WTC11 (cell line): ENCODE results near the gene KAZN. TPM values are rescaled to one million over a fixed set of nuclear protein-coding genes. Genes with fewer than 3 reads are reported as not detected.

Source experiments
- ATAC-seq: fragments of 200-7000 bp; cut with Tn5 transposase; 2 replicates; pipeline ENCODE4 v1.10.0; 2021; ENCODE audit warnings: mild to moderate bottlenecking, moderate library complexity
- CTCF ChIA-PET: fragments of 300-600 bp; sonication (Branson Sonifier 250); formaldehyde crosslinking; loops from one replicate; lab custom pipeline; 2021; ENCODE audit warnings: antibody characterized with exemption; lab: Charles Lee
- POLR2A ChIA-PET: fragments of 350-600 bp; sonication (Branson Sonifier 250); formaldehyde crosslinking; loops from one replicate; lab custom pipeline; 2021; ENCODE audit warnings: antibody characterized with exemption; lab: Charles Lee
- DNase-seq: peaks from one replicate; pipeline ENCODE4 v3.0.0; 2021; ENCODE audit warnings: low spot score
- H3K27ac Mint-ChIP-seq: 2 replicates; pipeline ENCODE4 v1.8.0; 2021; ENCODE audit warnings: mixed read lengths
- H3K27me3 Mint-ChIP-seq: 2 replicates; pipeline ENCODE4 v1.8.0; 2021; ENCODE audit warnings: low read depth, mild to moderate bottlenecking, moderate library complexity, mixed read lengths
- H3K36me3 Mint-ChIP-seq: 2 replicates; pipeline ENCODE4 v1.8.0; 2021; ENCODE audit warnings: mixed read lengths
- H3K4me1 Mint-ChIP-seq: 2 replicates; pipeline ENCODE4 v1.8.0; 2022; ENCODE audit warnings: mixed read lengths
- H3K4me3 Mint-ChIP-seq: 2 replicates; pipeline ENCODE4 v1.8.0; 2021; ENCODE audit warnings: mild to moderate bottlenecking, moderate library complexity, mixed read lengths
- H3K9me3 Mint-ChIP-seq: 2 replicates; pipeline ENCODE4 v1.8.0; 2021; ENCODE audit warnings: mixed read lengths
- AR ChIP-seq: fragments of 250-450 bp; sonication (Bioruptor Pico); IDR thresholded peaks from 2 replicates; pipeline ENCODE4 v1.9.0; 2021; ENCODE audit warnings: mild to moderate bottlenecking
- ATF3 ChIP-seq: sonication (generic); formaldehyde crosslinking; conservative IDR thresholded peaks from 2 replicates; pipeline ENCODE4 v1.8.1; 2022; ENCODE audit warnings: mild to moderate bottlenecking, missing genetic modification reagents
- CTCF ChIP-seq: fragments of 200-600 bp; IDR thresholded peaks from 2 replicates; pipeline ENCODE4 v1.8.0; 2022; ENCODE audit warnings: antibody characterized with exemption
- FOXK1 ChIP-seq: sonication (generic); formaldehyde crosslinking; IDR thresholded peaks from 2 replicates; pipeline ENCODE4 v1.8.0; 2022; ENCODE audit warnings: mild to moderate bottlenecking, moderate library complexity, missing genetic modification reagents
- GABPB1 ChIP-seq: sonication (generic); formaldehyde crosslinking; IDR thresholded peaks from 2 replicates; pipeline ENCODE4 v1.8.1; 2023; ENCODE audit warnings: mild to moderate bottlenecking, missing genetic modification reagents
- GTF2I ChIP-seq: fragments of 250-450 bp; sonication (Bioruptor Pico); conservative IDR thresholded peaks from 2 replicates; pipeline ENCODE4 v1.4.0; 2021; ENCODE audit warnings: mild to moderate bottlenecking
- MYBL2 ChIP-seq: sonication (generic); formaldehyde crosslinking; IDR thresholded peaks from 2 replicates; pipeline ENCODE4 v1.8.1; 2023; ENCODE audit warnings: mild to moderate bottlenecking, moderate library complexity, missing genetic modification reagents
- NFYB ChIP-seq: sonication (generic); formaldehyde crosslinking; conservative IDR thresholded peaks from 2 replicates; pipeline ENCODE4 v1.8.0; 2022; ENCODE audit warnings: low read depth, missing genetic modification reagents
- NR3C1 ChIP-seq: sonication (generic); formaldehyde crosslinking; conservative IDR thresholded peaks from 2 replicates; pipeline ENCODE4 v1.8.1; 2023; ENCODE audit warnings: low read depth, mild to moderate bottlenecking, missing genetic modification reagents
- OVOL2 ChIP-seq: fragments of 250-450 bp; sonication (Bioruptor Pico); IDR thresholded peaks from 2 replicates; pipeline ENCODE4 v1.9.0; 2021; ENCODE audit warnings: mild to moderate bottlenecking, borderline replicate concordance
- SP1 ChIP-seq: sonication (generic); formaldehyde crosslinking; conservative IDR thresholded peaks from 2 replicates; pipeline ENCODE4 v1.8.1; 2022; ENCODE audit warnings: missing genetic modification reagents
- TEAD4 ChIP-seq: sonication (generic); formaldehyde crosslinking; IDR thresholded peaks from 2 replicates; pipeline ENCODE4 v1.8.0; 2022; ENCODE audit warnings: mild to moderate bottlenecking, missing genetic modification reagents
- ZNF396 ChIP-seq: fragments of 250-450 bp; sonication (Bioruptor Pico); IDR thresholded peaks from 2 replicates; pipeline ENCODE4 v1.8.0; 2021; ENCODE audit warnings: mild to moderate bottlenecking, moderate library complexity, borderline replicate concordance
- ZNF512 ChIP-seq: sonication (generic); formaldehyde crosslinking; IDR thresholded peaks from 2 replicates; pipeline ENCODE4 v1.8.1; 2022; ENCODE audit warnings: missing genetic modification reagents, borderline replicate concordance
- total RNA-seq: library from RNA; stranded (reverse); gene quantifications from 3 replicates; pipeline ENCODE4 v1.2.3, GENCODE V29; 2021
- TF ChIP-seq, protein P1 (sequence below): sonication (generic); formaldehyde crosslinking; IDR thresholded peaks from 2 replicates; pipeline ENCODE4 v1.8.0; 2023; ENCODE audit warnings: mild to moderate bottlenecking, missing genetic modification reagents
- TF ChIP-seq, protein P2 (sequence below): sonication (generic); formaldehyde crosslinking; IDR thresholded peaks from 2 replicates; pipeline ENCODE4 v1.8.1; 2023; ENCODE audit warnings: mild to moderate bottlenecking, missing genetic modification reagents
- TF ChIP-seq, protein P3 (sequence below): sonication (generic); formaldehyde crosslinking; IDR thresholded peaks from 2 replicates; pipeline ENCODE4 v1.8.0; 2023; ENCODE audit warnings: missing genetic modification reagents
- TF ChIP-seq, protein P4 (sequence below): sonication (generic); formaldehyde crosslinking; IDR thresholded peaks from 2 replicates; pipeline ENCODE4 v1.8.1; 2023; ENCODE audit warnings: mild to moderate bottlenecking, missing genetic modification reagents, borderline replicate concordance

The KAZN gene
- total RNA-seq, 1 experiment from 2014 or later = 19.9 TPM

DNA sequence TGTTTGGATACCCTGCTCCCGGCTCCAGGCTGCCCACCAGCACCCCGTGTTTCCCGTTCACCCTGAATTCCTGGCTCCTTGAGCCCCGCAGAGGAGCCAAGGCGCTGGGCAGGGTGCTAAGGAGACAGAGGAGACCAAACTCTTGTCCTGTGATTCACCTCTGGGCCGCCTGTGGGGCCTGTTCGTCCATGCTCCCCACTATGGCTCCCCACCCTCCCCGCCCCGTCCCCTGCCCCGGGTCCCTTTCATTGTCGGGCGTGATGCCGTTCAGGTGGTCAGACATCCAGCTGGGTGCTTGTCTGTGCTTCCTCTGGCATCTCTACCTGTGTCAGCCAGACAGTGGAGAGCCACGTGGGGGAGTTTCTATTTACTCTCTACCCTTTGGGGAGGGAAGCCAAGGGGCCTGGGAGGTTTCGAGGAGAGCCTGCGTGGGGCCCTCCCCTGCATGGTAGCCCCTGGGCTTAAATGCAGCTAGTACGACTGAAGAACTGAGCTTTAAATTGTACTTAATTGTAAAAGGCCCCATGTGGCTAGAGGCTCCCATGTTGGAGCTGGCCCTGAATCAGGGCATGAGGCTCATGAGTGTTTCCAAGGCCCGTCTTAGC is 333.7 kb downstream of the KAZN start (continued):
- no peak for TF ChIP-seq CTCF

- Mint-ChIP-seq H3K27me3 (no peaks in the 10 kb centered on the region), H3K36me3 (no peaks in the 10 kb centered on the region), H3K4me1 (peaks cover 8% of the 10 kb centered on the region), H3K9me3 (no peaks in the 10 kb centered on the region), H3K27ac (no peak overlapping the region), H3K4me3 (no peak overlapping the region)
- DNase-seq (no peak), ATAC-seq (no peak)
- CTCF ChIA-PET = no interaction called here
- POLR2A ChIA-PET = no interaction called here
- no peak for TF ChIP-seq CTCF
- TF ChIP-seq ZNF396 (CRISPR knock-in tag) = no peak
- TF ChIP-seq, protein P1, sequence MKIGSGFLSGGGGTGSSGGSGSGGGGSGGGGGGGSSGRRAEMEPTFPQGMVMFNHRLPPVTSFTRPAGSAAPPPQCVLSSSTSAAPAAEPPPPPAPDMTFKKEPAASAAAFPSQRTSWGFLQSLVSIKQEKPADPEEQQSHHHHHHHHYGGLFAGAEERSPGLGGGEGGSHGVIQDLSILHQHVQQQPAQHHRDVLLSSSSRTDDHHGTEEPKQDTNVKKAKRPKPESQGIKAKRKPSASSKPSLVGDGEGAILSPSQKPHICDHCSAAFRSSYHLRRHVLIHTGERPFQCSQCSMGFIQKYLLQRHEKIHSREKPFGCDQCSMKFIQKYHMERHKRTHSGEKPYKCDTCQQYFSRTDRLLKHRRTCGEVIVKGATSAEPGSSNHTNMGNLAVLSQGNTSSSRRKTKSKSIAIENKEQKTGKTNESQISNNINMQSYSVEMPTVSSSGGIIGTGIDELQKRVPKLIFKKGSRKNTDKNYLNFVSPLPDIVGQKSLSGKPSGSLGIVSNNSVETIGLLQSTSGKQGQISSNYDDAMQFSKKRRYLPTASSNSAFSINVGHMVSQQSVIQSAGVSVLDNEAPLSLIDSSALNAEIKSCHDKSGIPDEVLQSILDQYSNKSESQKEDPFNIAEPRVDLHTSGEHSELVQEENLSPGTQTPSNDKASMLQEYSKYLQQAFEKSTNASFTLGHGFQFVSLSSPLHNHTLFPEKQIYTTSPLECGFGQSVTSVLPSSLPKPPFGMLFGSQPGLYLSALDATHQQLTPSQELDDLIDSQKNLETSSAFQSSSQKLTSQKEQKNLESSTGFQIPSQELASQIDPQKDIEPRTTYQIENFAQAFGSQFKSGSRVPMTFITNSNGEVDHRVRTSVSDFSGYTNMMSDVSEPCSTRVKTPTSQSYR (CRISPR knock-in tag) = no peak
- no peak for TF ChIP-seq NR3C1 (CRISPR knock-in tag)
- no peak for TF ChIP-seq NFYB
- TF ChIP-seq ZNF512 (CRISPR knock-in tag) = no peak
- no peak for TF ChIP-seq GTF2I (CRISPR knock-in tag)
- TF ChIP-seq, protein P2, sequence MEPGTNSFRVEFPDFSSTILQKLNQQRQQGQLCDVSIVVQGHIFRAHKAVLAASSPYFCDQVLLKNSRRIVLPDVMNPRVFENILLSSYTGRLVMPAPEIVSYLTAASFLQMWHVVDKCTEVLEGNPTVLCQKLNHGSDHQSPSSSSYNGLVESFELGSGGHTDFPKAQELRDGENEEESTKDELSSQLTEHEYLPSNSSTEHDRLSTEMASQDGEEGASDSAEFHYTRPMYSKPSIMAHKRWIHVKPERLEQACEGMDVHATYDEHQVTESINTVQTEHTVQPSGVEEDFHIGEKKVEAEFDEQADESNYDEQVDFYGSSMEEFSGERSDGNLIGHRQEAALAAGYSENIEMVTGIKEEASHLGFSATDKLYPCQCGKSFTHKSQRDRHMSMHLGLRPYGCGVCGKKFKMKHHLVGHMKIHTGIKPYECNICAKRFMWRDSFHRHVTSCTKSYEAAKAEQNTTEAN = no peak
- no peak for TF ChIP-seq OVOL2 (CRISPR knock-in tag)
- TF ChIP-seq, protein P3, sequence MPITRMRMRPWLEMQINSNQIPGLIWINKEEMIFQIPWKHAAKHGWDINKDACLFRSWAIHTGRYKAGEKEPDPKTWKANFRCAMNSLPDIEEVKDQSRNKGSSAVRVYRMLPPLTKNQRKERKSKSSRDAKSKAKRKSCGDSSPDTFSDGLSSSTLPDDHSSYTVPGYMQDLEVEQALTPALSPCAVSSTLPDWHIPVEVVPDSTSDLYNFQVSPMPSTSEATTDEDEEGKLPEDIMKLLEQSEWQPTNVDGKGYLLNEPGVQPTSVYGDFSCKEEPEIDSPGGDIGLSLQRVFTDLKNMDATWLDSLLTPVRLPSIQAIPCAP = no peak
- TF ChIP-seq FOXK1 (CRISPR knock-in tag) = no peak
- no peak for TF ChIP-seq ATF3 (CRISPR knock-in tag)
- TF ChIP-seq, protein P4, sequence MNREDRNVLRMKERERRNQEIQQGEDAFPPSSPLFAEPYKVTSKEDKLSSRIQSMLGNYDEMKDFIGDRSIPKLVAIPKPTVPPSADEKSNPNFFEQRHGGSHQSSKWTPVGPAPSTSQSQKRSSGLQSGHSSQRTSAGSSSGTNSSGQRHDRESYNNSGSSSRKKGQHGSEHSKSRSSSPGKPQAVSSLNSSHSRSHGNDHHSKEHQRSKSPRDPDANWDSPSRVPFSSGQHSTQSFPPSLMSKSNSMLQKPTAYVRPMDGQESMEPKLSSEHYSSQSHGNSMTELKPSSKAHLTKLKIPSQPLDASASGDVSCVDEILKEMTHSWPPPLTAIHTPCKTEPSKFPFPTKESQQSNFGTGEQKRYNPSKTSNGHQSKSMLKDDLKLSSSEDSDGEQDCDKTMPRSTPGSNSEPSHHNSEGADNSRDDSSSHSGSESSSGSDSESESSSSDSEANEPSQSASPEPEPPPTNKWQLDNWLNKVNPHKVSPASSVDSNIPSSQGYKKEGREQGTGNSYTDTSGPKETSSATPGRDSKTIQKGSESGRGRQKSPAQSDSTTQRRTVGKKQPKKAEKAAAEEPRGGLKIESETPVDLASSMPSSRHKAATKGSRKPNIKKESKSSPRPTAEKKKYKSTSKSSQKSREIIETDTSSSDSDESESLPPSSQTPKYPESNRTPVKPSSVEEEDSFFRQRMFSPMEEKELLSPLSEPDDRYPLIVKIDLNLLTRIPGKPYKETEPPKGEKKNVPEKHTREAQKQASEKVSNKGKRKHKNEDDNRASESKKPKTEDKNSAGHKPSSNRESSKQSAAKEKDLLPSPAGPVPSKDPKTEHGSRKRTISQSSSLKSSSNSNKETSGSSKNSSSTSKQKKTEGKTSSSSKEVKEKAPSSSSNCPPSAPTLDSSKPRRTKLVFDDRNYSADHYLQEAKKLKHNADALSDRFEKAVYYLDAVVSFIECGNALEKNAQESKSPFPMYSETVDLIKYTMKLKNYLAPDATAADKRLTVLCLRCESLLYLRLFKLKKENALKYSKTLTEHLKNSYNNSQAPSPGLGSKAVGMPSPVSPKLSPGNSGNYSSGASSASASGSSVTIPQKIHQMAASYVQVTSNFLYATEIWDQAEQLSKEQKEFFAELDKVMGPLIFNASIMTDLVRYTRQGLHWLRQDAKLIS = no peak
- TF ChIP-seq TEAD4 (CRISPR knock-in tag) = no peak
- TF ChIP-seq GABPB1 (CRISPR knock-in tag) = no peak
- no peak for TF ChIP-seq SP1
- TF ChIP-seq AR (CRISPR knock-in tag) = no peak
- no peak for TF ChIP-seq MYBL2 (CRISPR knock-in tag)
Observed at GRCh38 chr1:14934867-14935266, 336.4 kb downstream of the KAZN start.
